ENCODE results near the gene GPR108.
A peak's percentile ranks its signal among the peaks of the same experiment; 100 is the strongest.

Gene GPR108

DNA sequence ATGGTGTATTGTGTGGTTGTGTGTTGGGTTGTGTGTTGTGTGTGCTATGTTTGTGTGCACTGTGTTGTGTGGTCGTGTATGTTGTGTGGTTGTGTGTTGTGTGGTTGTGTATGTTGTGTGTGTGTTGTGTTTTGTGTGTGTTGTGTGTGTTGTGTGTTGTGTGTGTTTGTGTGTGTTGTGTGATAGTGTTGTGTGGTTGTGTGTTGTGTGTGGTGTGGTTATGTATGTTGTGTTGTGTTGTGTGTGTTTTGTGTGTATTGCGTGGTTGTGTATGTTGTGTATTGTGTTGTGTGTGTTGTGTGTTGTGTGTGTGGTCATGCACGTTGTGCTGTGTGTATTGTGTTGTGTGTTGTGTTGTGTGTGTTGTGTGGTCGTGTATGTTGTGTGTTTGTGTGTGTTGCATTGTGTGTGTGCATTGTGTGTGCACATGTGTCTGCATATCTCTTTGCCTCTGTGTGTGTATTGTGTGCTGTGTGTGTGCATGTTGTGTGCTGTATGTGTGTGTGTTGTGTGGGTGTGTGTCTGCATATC, 19.9 kb downstream of the GPR108 start (continued):
- TF ChIP-seq ZNF214 (tag by site-specific recombination; IDR thresholded peaks at IDR 0.05; ENCODE audit: borderline replicate concordance) = no peak
- TF ChIP-seq ZNF521 (tag by site-specific recombination; IDR thresholded peaks at IDR 0.05) = no peak; the same call in 1 of the 2 replicates
- peak; percentile 23; the same call in 1 of the 2 replicates for TF ChIP-seq BCL11B (tag by site-specific recombination; IDR thresholded peaks at IDR 0.05; ENCODE audit: low read depth)
- no peak for TF ChIP-seq ZNF341 (tag by site-specific recombination; IDR thresholded peaks at IDR 0.05; ENCODE audit: low read depth)
- TF ChIP-seq ZNF514 (tag by site-specific recombination; IDR thresholded peaks at IDR 0.05) = peak; percentile 90; the same call in 1 of the 2 replicates
- no peak for TF ChIP-seq PRDM1 (tag by site-specific recombination; IDR thresholded peaks at IDR 0.05)
- no peak for TF ChIP-seq ZNF302 (tag by site-specific recombination; IDR thresholded peaks at IDR 0.05; ENCODE audit: low read depth)
- TF ChIP-seq ZNF335 (tag by site-specific recombination; conservative IDR thresholded peaks at IDR 0.05) = no peak
- TF ChIP-seq SCRT1 (tag by site-specific recombination; IDR thresholded peaks at IDR 0.05; ENCODE audit: borderline replicate concordance) = no peak
- TF ChIP-seq MZF1 (tag by site-specific recombination; IDR thresholded peaks at IDR 0.05; ENCODE audit: borderline replicate concordance) = no peak
- TF ChIP-seq REPIN1 (tag by site-specific recombination; IDR thresholded peaks at IDR 0.05; ENCODE audit: low read depth) = no peak
- TF ChIP-seq ZNF324 (tag by site-specific recombination; IDR thresholded peaks at IDR 0.05) = no peak
- no peak for TF ChIP-seq ZXDB (tag by site-specific recombination; IDR thresholded peaks at IDR 0.05)

GRCh38 chr19:6717036-6717435, 20.3 kb downstream of the GPR108 start:
- Histone ChIP-seq H3K36me3 (ENCODE audit: control insufficient read depth in 2 of 2, insufficient read depth in 1 of 2, low read length in 2 of 2) (no peaks in the 10 kb centered on the region), H3K9me3 (ENCODE audit: control insufficient read depth, insufficient read depth, low read depth, low read length) (no peaks in the 10 kb centered on the region), H3K4me1 (ENCODE audit: control insufficient read depth, insufficient read depth, low read length) (no peaks in the 10 kb centered on the region), H3K27ac (ENCODE audit: extremely low read depth, low read depth, low read length) (no peak overlapping the region), H3K4me3 (ENCODE audit: low read depth, low read length) (no peak overlapping the region)
- CTCF ChIA-PET = interaction anchor here (0.6 to 1.2 kb wide), 3 partner anchors 21 to 91 kb away, joined by 3 to 4 read pairs (median 3); no protein-coding TSS in a partner anchor
- POLR2A ChIA-PET = no interaction called here
- TF ChIP-seq MEIS1 (CRISPR knock-in tag; IDR thresholded peaks at IDR 0.05; ENCODE audit: borderline replicate concordance) = no peak
- TF ChIP-seq ZNF544 (tag by site-specific recombination; IDR thresholded peaks at IDR 0.05) = no peak
- TF ChIP-seq ZNF2 (tag by site-specific recombination; IDR thresholded peaks at IDR 0.05) = no peak
- no peak for TF ChIP-seq ZSCAN16 (tag by site-specific recombination; IDR thresholded peaks at IDR 0.05)
- no peak for TF ChIP-seq SP3 (tag by site-specific recombination; IDR thresholded peaks at IDR 0.05)
- TF ChIP-seq ZFP3 (tag by site-specific recombination; IDR thresholded peaks at IDR 0.05; ENCODE audit: low read depth) = no peak
- TF ChIP-seq ZNF16 (tag by site-specific recombination; IDR thresholded peaks at IDR 0.05; ENCODE audit: low read depth) = peak; percentile 92
- TF ChIP-seq ZNF707 (tag by site-specific recombination; IDR thresholded peaks at IDR 0.05) = no peak
- TF ChIP-seq ZNF777 (tag by site-specific recombination; IDR thresholded peaks at IDR 0.05; ENCODE audit: borderline replicate concordance) = no peak
- TF ChIP-seq, protein P1, sequence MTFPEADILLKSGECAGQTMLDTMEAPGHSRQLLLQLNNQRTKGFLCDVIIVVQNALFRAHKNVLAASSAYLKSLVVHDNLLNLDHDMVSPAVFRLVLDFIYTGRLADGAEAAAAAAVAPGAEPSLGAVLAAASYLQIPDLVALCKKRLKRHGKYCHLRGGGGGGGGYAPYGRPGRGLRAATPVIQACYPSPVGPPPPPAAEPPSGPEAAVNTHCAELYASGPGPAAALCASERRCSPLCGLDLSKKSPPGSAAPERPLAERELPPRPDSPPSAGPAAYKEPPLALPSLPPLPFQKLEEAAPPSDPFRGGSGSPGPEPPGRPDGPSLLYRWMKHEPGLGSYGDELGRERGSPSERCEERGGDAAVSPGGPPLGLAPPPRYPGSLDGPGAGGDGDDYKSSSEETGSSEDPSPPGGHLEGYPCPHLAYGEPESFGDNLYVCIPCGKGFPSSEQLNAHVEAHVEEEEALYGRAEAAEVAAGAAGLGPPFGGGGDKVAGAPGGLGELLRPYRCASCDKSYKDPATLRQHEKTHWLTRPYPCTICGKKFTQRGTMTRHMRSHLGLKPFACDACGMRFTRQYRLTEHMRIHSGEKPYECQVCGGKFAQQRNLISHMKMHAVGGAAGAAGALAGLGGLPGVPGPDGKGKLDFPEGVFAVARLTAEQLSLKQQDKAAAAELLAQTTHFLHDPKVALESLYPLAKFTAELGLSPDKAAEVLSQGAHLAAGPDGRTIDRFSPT (tag by site-specific recombination; IDR thresholded peaks at IDR 0.05) = 0 out of 2 replicates have a peak, but pooled peaks have one; percentile 11
- TF ChIP-seq PRDM4 (tag by site-specific recombination; IDR thresholded peaks at IDR 0.05) = no peak
- no peak for TF ChIP-seq FEZF1 (tag by site-specific recombination; IDR thresholded peaks at IDR 0.05)
- TF ChIP-seq YY1 (tag by site-specific recombination; IDR thresholded peaks at IDR 0.05) = no peak
- peak; percentile 34; the same call in 1 of the 2 replicates for TF ChIP-seq CTCF (tag by site-specific recombination; IDR thresholded peaks at IDR 0.05)
- no peak for TF ChIP-seq ZNF747 (tag by site-specific recombination; IDR thresholded peaks at IDR 0.05)

Measured in HEK293 (cell line).